GM19035 (cell line): ENCODE results near the gene SV2B.
"Not testable (repeated sequence)": the region's sequence is repeated elsewhere in the genome, so short reads cannot be mapped to it uniquely, and the experiment has no call there.

Experiments used
- ATAC-seq: cut with Tn5 transposase; IDR thresholded peaks from one replicate; pipeline ENCODE4 v1.9.1; 2021; ENCODE audit not compliant: unreplicated experiment

Gene SV2B

DNA sequence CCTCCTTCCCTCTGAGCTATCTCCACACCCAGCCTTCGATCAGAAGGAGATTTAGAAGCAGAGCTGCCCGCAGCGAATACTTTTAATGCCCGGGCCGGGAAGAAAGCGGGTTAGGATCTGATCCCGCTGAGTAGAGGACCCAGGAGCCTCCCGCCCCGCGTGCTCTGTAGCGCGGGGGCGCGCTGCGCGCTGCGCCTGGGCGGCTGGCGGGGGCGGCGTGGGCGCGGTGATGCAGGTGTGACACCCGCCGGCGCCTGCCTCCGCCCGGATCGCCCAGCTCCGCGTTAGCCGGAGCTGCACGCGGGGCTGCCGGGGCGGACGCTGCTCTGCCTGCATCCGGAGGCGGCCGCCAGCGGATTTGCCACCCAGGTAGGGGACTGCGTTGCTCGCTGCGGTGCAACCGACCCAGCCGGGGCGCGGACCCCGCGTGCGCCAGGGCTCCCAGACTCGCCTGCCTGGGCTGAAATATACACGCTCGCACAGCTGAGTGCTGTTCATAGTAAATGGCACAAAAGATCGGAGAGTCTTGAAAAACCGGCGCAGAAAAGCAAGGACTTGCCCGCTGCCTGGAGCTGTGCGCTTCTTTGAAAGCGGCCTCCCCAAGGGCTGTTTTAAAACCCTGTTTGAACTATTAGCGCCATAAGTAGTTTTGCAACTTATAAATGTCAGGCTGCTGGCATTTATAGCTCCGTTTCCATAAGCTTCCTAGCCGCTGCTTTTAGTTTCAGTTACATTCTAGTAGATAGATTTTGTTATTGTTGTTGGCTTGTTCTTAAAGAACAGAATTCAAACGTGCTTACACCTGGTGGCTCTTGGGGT lies at the start of gene SV2B:
Gene SV2B, plus strand, starts transcription at position 263 of the 819 bp plus-strand sequence. CDS start 126,007 bp downstream, outside the sequence.
- ATAC-seq: peak; percentile 66

DNA sequence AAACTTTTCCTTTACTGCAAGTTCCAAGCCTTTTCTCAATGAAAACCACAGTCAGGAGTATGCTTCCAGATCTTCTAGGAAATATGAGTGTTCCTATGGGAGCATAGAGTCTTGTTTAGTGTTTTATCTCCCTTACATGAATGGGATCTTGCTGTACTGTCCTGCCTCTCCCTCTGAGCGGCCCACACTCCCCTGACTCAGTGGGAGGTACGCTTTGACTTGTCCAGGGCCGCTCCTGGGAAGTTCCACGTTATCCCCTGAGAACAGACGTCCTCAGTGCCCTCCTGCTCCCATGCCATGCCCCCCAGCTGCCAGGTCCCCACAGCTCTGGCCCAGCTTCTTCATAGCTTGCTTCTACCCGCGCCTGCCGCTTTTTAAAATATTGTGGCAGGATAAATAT lies 48.8 kb upstream of the SV2B start:
- no peak for ATAC-seq

DNA sequence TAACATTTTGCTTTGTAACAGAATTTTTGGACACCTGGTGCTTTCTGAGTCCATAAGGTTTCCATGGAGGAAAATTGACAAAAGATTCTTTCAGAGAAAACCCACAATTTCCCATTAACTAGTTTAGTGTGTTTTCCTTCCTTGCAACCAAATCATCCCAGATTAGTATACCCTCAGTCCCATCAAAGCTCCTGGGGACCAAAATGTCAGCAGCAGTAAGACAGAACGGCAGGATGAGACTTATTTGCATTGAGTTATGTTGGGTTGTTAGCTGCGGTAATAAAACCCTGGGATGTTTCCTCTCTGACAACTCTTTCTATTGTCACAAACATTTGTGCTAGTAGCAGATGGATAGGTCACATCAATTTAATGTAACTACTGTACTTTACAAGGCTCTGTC lies 45.2 kb upstream of the SV2B start:
- ATAC-seq: no peak

- ATAC-seq: no peak
Measured at GRCh38 chr15:91055548-91056331, 44.3 kb upstream of the SV2B start.

GRCh38 chr15:91061230-91061629 lies 38.8 kb upstream of the SV2B start:
- no peak for ATAC-seq

DNA sequence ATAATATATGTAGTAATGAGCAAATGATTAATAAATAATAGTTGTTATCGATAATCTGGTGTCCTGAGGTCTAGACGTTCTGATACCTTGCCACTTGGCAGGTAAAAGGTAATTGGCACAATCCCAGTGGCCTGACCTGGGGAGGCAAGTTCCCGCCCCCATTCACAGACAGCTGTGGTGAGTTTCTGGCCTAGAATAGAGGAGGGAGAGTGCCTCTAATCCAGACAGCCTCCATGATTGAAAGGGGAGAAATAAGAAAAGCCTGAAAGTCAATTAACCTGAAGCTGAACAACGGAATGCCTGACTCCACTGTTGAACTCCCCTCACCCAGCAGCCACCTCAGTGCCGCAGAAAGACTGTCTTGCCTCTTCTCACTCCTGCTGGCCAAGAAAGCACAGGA lies 38.1 kb upstream of the SV2B start:
- ATAC-seq: no peak

DNA sequence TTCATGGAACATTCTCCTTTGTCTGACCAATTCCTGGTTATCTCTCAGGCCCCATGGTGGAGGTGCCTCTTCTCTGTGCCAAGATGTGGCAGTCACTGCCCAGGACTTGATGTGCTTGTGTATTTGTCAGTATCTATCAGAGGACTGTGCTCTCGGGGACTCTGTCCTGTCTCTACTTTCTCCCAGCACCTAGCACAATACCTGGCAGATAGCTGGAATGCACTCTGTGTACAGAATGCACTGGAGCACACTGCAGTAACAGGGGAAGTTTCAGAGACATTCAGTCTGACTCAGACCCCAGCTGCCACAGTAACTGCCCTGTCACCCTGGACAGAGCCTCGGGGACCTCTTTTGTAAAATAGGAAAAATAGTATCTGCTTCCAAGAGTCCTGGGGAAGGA lies 34.6 kb upstream of the SV2B start:
- no peak for ATAC-seq

GRCh38 chr15:91067036-91067435 lies 33.0 kb upstream of the SV2B start:
- no peak for ATAC-seq

GRCh38 chr15:91068436-91068835 lies 31.6 kb upstream of the SV2B start:
- no peak for ATAC-seq

- ATAC-seq: no peak
Measured at GRCh38 chr15:91068966-91069365, 31.1 kb upstream of the SV2B start.

DNA sequence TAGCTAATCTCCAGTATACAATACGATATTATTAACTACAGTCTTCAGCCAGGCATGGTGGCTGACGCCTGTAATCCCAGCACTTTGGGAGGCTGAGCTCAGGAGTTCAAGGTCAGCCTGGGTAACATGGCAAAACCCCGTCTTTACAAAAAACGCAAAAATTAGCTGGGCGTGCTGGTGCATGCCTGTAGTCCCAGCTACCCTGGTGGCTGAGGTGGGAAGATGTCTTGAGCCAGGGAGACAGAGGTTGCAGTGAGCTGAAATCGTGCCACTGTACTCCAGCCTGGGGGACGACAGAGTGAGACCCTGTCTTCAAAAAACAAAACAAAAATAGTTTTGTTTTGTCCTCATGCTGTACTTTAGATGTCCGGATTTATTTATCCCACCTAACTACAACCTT lies 29.2 kb upstream of the SV2B start:
- no peak for ATAC-seq

DNA sequence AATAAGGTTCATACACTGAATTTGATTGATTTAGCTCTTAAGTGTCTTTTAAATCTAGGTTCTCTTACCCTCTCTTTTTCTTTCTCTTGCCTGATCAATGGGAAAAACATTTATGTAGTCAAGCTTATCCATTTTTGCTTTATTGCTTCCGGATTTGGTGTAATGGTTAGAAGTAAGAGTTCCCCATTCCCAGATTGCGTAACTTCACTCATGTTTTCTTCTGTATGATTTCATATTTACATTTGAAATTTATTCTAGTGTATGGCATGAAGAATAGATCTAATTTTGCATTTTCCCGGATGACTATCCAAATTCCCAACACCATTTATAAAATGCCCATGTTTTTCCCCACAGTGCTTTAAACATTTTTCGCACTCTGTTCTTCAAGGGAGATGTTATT lies 27.9 kb upstream of the SV2B start:
- no peak for ATAC-seq

- no peak for ATAC-seq
Measured at GRCh38 chr15:91073077-91073476, 27.0 kb upstream of the SV2B start.

- ATAC-seq: no peak
Measured at GRCh38 chr15:91073768-91074167, 26.3 kb upstream of the SV2B start.

DNA sequence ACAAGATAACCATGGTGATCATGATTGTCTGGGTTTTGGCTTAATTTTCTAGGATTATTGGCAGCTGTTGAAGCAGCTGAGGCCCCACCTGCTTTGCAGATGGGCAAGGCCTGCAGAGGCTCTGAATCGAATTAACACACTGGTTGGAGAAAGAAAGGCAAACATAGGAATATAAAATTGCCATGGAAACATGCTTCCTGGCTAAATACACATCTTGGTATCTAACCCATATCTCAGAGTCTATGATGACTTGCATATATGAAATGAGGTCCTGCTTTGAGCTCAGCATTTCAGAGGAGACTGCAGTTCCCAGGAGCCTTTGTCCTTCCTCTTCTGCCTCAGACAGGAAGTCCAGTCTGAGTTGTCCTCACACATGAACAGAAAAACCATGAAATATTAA lies 24.3 kb upstream of the SV2B start:
- no peak for ATAC-seq

- no peak for ATAC-seq
Measured at GRCh38 chr15:91077029-91077428, 23.0 kb upstream of the SV2B start.

DNA sequence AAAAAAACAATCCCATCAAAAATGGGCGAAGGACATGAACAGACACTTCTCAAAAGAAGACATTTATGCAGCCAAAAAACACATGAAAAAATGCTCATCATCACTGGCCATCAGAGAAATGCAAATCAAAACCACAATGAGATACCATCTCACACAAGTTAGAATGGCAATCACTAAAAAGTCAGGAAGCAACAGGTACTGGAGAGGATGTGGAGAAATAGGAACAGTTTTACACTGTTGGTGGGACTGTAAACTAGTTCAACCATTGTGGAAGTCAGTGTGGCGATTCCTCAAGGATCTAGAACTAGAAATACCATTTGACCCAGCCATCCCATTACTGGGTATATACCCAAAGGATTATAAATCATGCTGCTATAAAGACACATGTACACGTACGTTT lies 6.2 kb upstream of the SV2B start:
- not testable (repeated sequence) for ATAC-seq

DNA sequence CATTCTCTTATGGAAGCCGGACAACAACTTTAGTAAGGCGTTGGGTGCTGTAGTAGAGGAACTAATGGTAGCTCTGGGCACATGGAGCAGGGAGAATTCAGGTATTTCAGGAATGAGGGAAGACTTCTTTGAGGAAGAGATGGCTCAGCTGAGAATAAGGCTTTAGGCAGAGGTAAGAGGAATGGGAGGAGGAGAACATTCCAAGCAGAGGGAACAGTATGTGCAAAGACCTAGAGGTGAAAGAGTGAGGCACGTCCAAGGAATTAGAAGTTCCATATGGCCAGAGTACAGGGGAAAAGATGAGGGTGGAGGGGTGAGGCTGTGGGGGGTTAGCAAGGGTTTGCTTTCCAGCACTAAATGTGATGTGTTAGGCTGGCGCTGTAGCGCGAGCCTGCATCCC lies 1.6 kb upstream of the SV2B start:
- ATAC-seq: no peak

- ATAC-seq: peak; percentile 19
Measured at GRCh38 chr15:91099616-91099994, 452 bp upstream of the SV2B start.

GRCh38 chr15:91100814-91101607 lies 954 bp downstream of the SV2B start:
- peak; percentile 26 for ATAC-seq

DNA sequence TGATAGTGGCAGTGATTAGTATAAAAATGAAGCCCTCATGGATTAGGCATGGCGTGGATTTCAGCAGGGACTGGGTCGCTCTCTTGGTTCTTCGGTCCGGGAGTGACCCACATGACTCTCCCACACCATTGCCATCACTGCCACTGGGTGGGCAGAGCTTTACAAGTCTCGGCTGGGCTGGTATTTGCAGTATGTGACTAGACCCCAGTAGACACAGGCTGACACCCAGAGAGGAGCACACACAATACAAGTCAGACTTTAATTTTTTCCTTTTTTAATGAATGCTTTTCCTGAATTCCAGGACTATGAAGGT lies 1.5 kb downstream of the SV2B start:
- ATAC-seq: no peak
